KBM-7 (cell line): ENCODE data around the gene HOXA5.

ENCODE experiments used
- DNase-seq: peaks from one replicate; pipeline ENCODE4 v3.0.0-alpha.2; 2015
- in situ Hi-C: fragments of 300-500 bp; cut with MboI; formaldehyde crosslinking; loops from 2 replicates; pipeline ENCODE4 v1.14.3; 2020; ENCODE audit warnings: low sequenced_read_pairs, low pct_unique_long_range_greater_than_20kb, mixed read lengths

Gene HOXA5

GRCh38 chr7:27116031-27116961, 27.2 kb downstream of the HOXA5 start:
- in situ Hi-C loops, result no loop called here
- DNase-seq, result no peak

- in situ Hi-C loops, result no loop called here
- no peak for DNase-seq
These were observed 28.1 kb downstream of the HOXA5 start for GRCh38 chr7:27115221-27116026.

GRCh38 chr7:27114881-27115220, 28.6 kb downstream of the HOXA5 start:
- no peak for DNase-seq
- in situ Hi-C loops, result no loop called here

- no peak for DNase-seq
- in situ Hi-C loops, result no loop called here
These were observed 29.3 kb downstream of the HOXA5 start for GRCh38 chr7:27113991-27114769.

- in situ Hi-C loops, result no loop called here
- DNase-seq, result no peak
These were observed 30.2 kb downstream of the HOXA5 start for GRCh38 chr7:27112955-27113949.

GRCh38 chr7:27112361-27112760, 31.1 kb downstream of the HOXA5 start:
- in situ Hi-C loops, result no loop called here
- DNase-seq, result no peak

GRCh38 chr7:27111751-27112277, 31.7 kb downstream of the HOXA5 start:
- in situ Hi-C loops, result no loop called here
- no peak for DNase-seq

GRCh38 chr7:27111042-27111750, 32.3 kb downstream of the HOXA5 start:
- in situ Hi-C loops, result no loop called here
- no peak for DNase-seq

- DNase-seq, result no peak
- in situ Hi-C loops, result no loop called here
These were observed 33.1 kb downstream of the HOXA5 start for GRCh38 chr7:27110186-27111031.

- in situ Hi-C loops, result no loop called here
- DNase-seq, result no peak
These were observed 33.9 kb downstream of the HOXA5 start for GRCh38 chr7:27109466-27110185.

GRCh38 chr7:27108390-27109127, 34.9 kb downstream of the HOXA5 start:
- in situ Hi-C loops, result no loop called here
- DNase-seq, result no peak

- no peak for DNase-seq
- in situ Hi-C loops, result no loop called here
These were observed 35.8 kb downstream of the HOXA5 start for GRCh38 chr7:27107391-27108381.

- DNase-seq, result no peak
- in situ Hi-C loops, result no loop called here
These were observed 36.6 kb downstream of the HOXA5 start for GRCh38 chr7:27106901-27107240.

- DNase-seq, result no peak
- in situ Hi-C loops, result no loop called here
These were observed 37.1 kb downstream of the HOXA5 start for GRCh38 chr7:27106181-27106900.
